ENCODE results near the gene SUV39H1. TPM values are rescaled to one million over a fixed set of nuclear protein-coding genes. Genes with fewer than 3 reads are reported as not detected.

The SUV39H1 gene
- total and polyA plus RNA-seq, 2 of the 8 experiments (the other 6 are each of a cell fraction or from before 2014, with no cell fraction given), result 14.8 to 27.8 TPM

- Histone ChIP-seq H2AK5ac (ENCODE audit: low read depth, low read length) (no peak overlapping the region), H2BK15ac (ENCODE audit: low read length) (no peak overlapping the region), H2BK12ac (ENCODE audit: low read depth, low read length) (no peak overlapping the region), H2BK20ac (ENCODE audit: low read length) (no peak overlapping the region), H3K36me3 (ENCODE audit: control insufficient read depth in 2 of 4, insufficient read depth in 4 of 4, low read length in 3 of 4) (peaks cover 5 to 47% (median 33%) of the 10 kb centered on the region in 4 experiments; a peak in 6 of 8 replicates), H3K4me3 (ENCODE audit: extremely low read depth in 1 of 4, insufficient read depth in 2 of 4, low read depth in 3 of 4, low read length in 4 of 4) (no peak overlapping the region), H3K9me3 (ENCODE audit: insufficient read depth in 2 of 2, low read depth in 1 of 2, low read length in 1 of 2) (no peaks in the 10 kb centered on the region), H3K56ac (replicated peaks; ENCODE audit: insufficient read length, low read depth, low read length) (no peak overlapping the region), H3K23ac (ENCODE audit: insufficient read length) (no peak overlapping the region), H4K20me1 (replicated peaks in 1 of 2; ENCODE audit: control insufficient read depth in 1 of 2, insufficient read depth in 2 of 2, low read length in 2 of 2) (peaks cover 2 to 9% of the 10 kb centered on the region in 2 experiments), H3K18ac (ENCODE audit: extremely low read depth, low read length) (no peak overlapping the region), H2AFZ (ENCODE audit: low read length) (no peak overlapping the region), H3K27me3 (replicated peaks in 1 of 4; ENCODE audit: control insufficient read depth in 3 of 4, extremely low read depth in 1 of 4, insufficient read depth in 3 of 4, low read length in 3 of 4) (no peaks in the 10 kb centered on the region), H3K4ac (replicated peaks; ENCODE audit: insufficient read length, low read depth, low read length) (no peak overlapping the region), H3K23me2 (ENCODE audit: low read depth, low read length) (no peaks in the 10 kb centered on the region), H3K14ac (ENCODE audit: insufficient read length) (no peak overlapping the region), H4K5ac (ENCODE audit: insufficient read length, low read depth, low read length) (no peak overlapping the region), H2BK120ac (replicated peaks; ENCODE audit: low read depth, low read length) (no peak overlapping the region), H4K8ac (ENCODE audit: extremely low read depth, insufficient read depth, low read length) (no peak overlapping the region), H3K79me2 (ENCODE audit: control insufficient read depth in 1 of 2, insufficient read depth in 2 of 2, low read length in 2 of 2) (peaks cover 0 to 2% of the 10 kb centered on the region in 2 experiments; a peak in 1 of 4 replicates), H3K4me2 (ENCODE audit: insufficient read depth in 1 of 2, low read depth in 2 of 2, low read length in 2 of 2) (no peak overlapping the region), H4K91ac (replicated peaks; ENCODE audit: insufficient read length, low read length) (no peak overlapping the region), H3K79me1 (ENCODE audit: low read depth, low read length) (no peaks in the 10 kb centered on the region), H3K27ac (ENCODE audit: low read depth, low read length) (no peak overlapping the region), H3K9ac (replicated peaks in 1 of 4; ENCODE audit: extremely low read depth in 1 of 4, low read depth in 3 of 4, low read length in 3 of 4) (no peak overlapping the region), H2BK5ac (ENCODE audit: low read depth, low read length) (no peak overlapping the region), H3K4me1 (replicated peaks in 1 of 4; ENCODE audit: control insufficient read depth in 3 of 4, insufficient read depth in 4 of 4, low read length in 3 of 4) (peaks cover 0 to 12% (median 4%) of the 10 kb centered on the region in 4 experiments; a peak in 3 of 7 replicates)
- WGBS, 2 experiments (ENCODE audit: extremely low coverage in 1 of 2, insufficient coverage in 1 of 2, insufficient read length in 1 of 2, insufficient replicate concordance in 2 of 2, low coverage in 1 of 2, low lambda C conversion rate in 2 of 2, missing lambda C conversion rate in 1 of 2), result 90% methylated on average over 5 of the region's 7 CpGs; no CpG with 5 or more reads in 1 of the 2 experiments
- no peak for TF ChIP-seq CHD2 (IDR thresholded peaks at IDR 0.05; ENCODE audit: low read length)
- no peak for TF ChIP-seq GTF2F1 (IDR thresholded peaks at IDR 0.05; ENCODE audit: borderline replicate concordance, low read depth, low read length)
- no peak for TF ChIP-seq TCF12 (IDR thresholded peaks at IDR 0.05; ENCODE audit: low read depth, low read length)
- no peak for TF ChIP-seq POLR2AphosphoS5 (IDR thresholded peaks at IDR 0.05; ENCODE audit: low read depth, low read length)
- no peak for TF ChIP-seq CTCF (IDR thresholded peaks at IDR 0.05; ENCODE audit: control extremely low read depth in 1 of 3, insufficient read depth in 1 of 3, low read depth in 1 of 3, low read length in 3 of 3)
- no peak for TF ChIP-seq CBX8 (IDR thresholded peaks at IDR 0.05; ENCODE audit: borderline replicate concordance, low read depth, low read length)
- TF ChIP-seq TBP (IDR thresholded peaks at IDR 0.05; ENCODE audit: low read depth, low read length), result no peak
- DNase-seq (ENCODE audit: low read depth in 1 of 2, low spot score in 2 of 2) (no peak), FAIRE-seq (no peak)
- ChIA-PET CTCF (ENCODE audit: partially characterized antibody) (interaction anchor here (0.6 kb wide), 1 partner anchor 250 kb away, joined by 3 read pairs; no protein-coding TSS in a partner anchor), POLR2A (ENCODE audit: partially characterized antibody) (no interaction called here)
Measured at GRCh38 chrX:48703228-48703627, 6.7 kb downstream of the SUV39H1 start.
